Measurements from ENCODE around the gene VPREB3. TPM values are rescaled to one million over a fixed set of nuclear protein-coding genes. Genes with fewer than 3 reads are reported as not detected.

VPREB3 gene
- polyA plus RNA-seq, 3 donors = 0.88 to 1.0 (median 1.0) TPM

DNA sequence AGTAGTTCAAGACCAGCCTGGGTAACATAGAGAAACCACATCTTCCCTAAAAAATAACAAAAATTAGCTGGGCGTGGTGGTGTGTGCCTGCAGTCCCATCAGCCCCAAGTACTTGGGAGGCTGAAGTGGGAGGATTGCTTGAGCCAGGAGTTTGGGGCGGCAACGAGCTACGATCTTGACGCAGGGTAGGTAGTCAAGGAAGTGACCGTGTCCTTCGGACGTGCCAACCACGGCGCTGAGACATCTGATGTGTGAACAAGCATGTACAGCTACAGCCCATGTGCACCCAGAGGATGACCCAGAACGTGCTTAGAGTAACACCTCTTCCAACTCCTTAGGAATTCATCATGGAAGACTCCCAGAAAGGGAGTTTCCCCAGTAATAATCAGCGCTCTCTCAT, 42.0 kb downstream of the VPREB3 start:
- Mint-ChIP-seq H3K36me3 (peaks cover 63 to 72% of the 10 kb centered on the region in 2 donors), H3K27ac (peak overlapping the region in 2 of 7 donors; percentile 26 to 47)

GRCh38 chr22:23709107-23709506, 45.1 kb downstream of the VPREB3 start:
- no peak for TF ChIP-seq CTCF (IDR thresholded peaks at IDR 0.05)
- H3K4me2 ChIP-seq (replicated peaks; ENCODE audit: extremely low read depth, low read length, poor library complexity, severe bottlenecking) = no peak overlapping the region
- no peak overlapping the region for H3K4me3 ChIP-seq (replicated peaks in 1 of 3; ENCODE audit: low read depth in 2 of 3, low read length in 3 of 3)
- Mint-ChIP-seq H3K4me1 (no peaks in the 10 kb centered on the region), H3K27me3 (ENCODE audit: low read depth in 3 of 3) (peaks cover 0 to 4% (median 0%) of the 10 kb centered on the region in 3 donors), H3K4me3 (no peak overlapping the region), H3K27ac (no peak overlapping the region), H3K9me3 (no peaks in the 10 kb centered on the region), H3K36me3 (peaks cover 90 to 98% of the 10 kb centered on the region in 2 donors)
- no CpG with 5 or more reads among the region's 2 CpGs for WGBS (ENCODE audit: insufficient coverage)
- H3K4me1 ChIP-seq (ENCODE audit: control insufficient read depth in 1 of 2, insufficient read depth in 2 of 2, low read length in 2 of 2) = no peaks in the 10 kb centered on the region
- no peaks in the 10 kb centered on the region for H3K9me3 ChIP-seq (replicated peaks in 1 of 2; ENCODE audit: control insufficient read depth in 1 of 2, insufficient read depth in 1 of 2, low read length in 2 of 2)
- H3K79me2 ChIP-seq (ENCODE audit: insufficient read depth, low read length) = peaks cover 17% of the 10 kb centered on the region
- no peaks in the 10 kb centered on the region for H3K27me3 ChIP-seq (ENCODE audit: control insufficient read depth in 2 of 2, insufficient read depth in 2 of 2, low read length in 2 of 2)
- peaks cover 21% of the 10 kb centered on the region for H4K20me1 ChIP-seq (ENCODE audit: insufficient read depth, low read length)
- H3K36me3 ChIP-seq (replicated peaks in 1 of 2; ENCODE audit: control insufficient read depth in 1 of 2, insufficient read depth in 2 of 2, low read length in 2 of 2) = peaks cover 92 to 97% of the 10 kb centered on the region in 2 donors
- DNase-seq = no peak
- H2AFZ ChIP-seq (ENCODE audit: insufficient read depth, low read depth, low read length, poor library complexity, severe bottlenecking) = no peak overlapping the region
- no peak overlapping the region for H3K27ac ChIP-seq (ENCODE audit: low read depth in 1 of 2, low read length in 2 of 2)
- H3K9ac ChIP-seq (ENCODE audit: insufficient read depth, low read length, poor library complexity, severe bottlenecking) = no peak overlapping the region
- intact Hi-C loops (cut with micrococcal nuclease) = no loop called here

More for the DNA sequence above, 42.0 kb downstream of the VPREB3 start:
- peaks cover 22% of the 10 kb centered on the region for H3K79me2 ChIP-seq (ENCODE audit: insufficient read depth, low read length)
- H3K27me3 ChIP-seq (ENCODE audit: control insufficient read depth in 2 of 2, insufficient read depth in 2 of 2, low read length in 2 of 2) = no peaks in the 10 kb centered on the region
- H3K9me3 ChIP-seq (replicated peaks in 1 of 2; ENCODE audit: control insufficient read depth in 1 of 2, insufficient read depth in 1 of 2, low read length in 2 of 2) = no peaks in the 10 kb centered on the region
- H3K9ac ChIP-seq (ENCODE audit: insufficient read depth, low read length, poor library complexity, severe bottlenecking) = no peak overlapping the region
- TF ChIP-seq CTCF (IDR thresholded peaks at IDR 0.05) = peak; percentile 1
- H2AFZ ChIP-seq (ENCODE audit: insufficient read depth, low read depth, low read length, poor library complexity, severe bottlenecking) = no peak overlapping the region
- no peak overlapping the region for H3K4me3 ChIP-seq (replicated peaks in 1 of 3; ENCODE audit: low read depth in 2 of 3, low read length in 3 of 3)
- no peak overlapping the region for H3K27ac ChIP-seq (ENCODE audit: low read depth in 1 of 2, low read length in 2 of 2)
- intact Hi-C loops (cut with micrococcal nuclease) = no loop called here
- H4K20me1 ChIP-seq (ENCODE audit: insufficient read depth, low read length) = peaks cover 5% of the 10 kb centered on the region
- Mint-ChIP-seq H3K9me3 (no peaks in the 10 kb centered on the region), H3K27me3 (ENCODE audit: low read depth in 3 of 3) (peaks cover 0 to 3% (median 2%) of the 10 kb centered on the region in 3 donors), H3K4me3 (no peak overlapping the region), H3K4me1 (peaks cover 16% of the 10 kb centered on the region)
- H3K4me1 ChIP-seq (ENCODE audit: control insufficient read depth in 1 of 2, insufficient read depth in 2 of 2, low read length in 2 of 2) = peaks cover 12 to 22% of the 10 kb centered on the region in 2 donors
- 99% methylated on average over 7 of the region's 12 CpGs for WGBS (ENCODE audit: insufficient coverage)
- no peak for DNase-seq
- no peak overlapping the region for H3K4me2 ChIP-seq (replicated peaks; ENCODE audit: extremely low read depth, low read length, poor library complexity, severe bottlenecking)
- peaks cover 66 to 71% of the 10 kb centered on the region in 2 donors for H3K36me3 ChIP-seq (replicated peaks in 1 of 2; ENCODE audit: control insufficient read depth in 1 of 2, insufficient read depth in 2 of 2, low read length in 2 of 2)

Data from CD14-positive monocyte (primary cell).